HG03103 (cell line): Measurements from ENCODE around the gene IRF2BPL.

ENCODE experiments used
- ATAC-seq: cut with Tn5 transposase; IDR thresholded peaks from one replicate; pipeline ENCODE4 v1.9.1; 2021; ENCODE audit warnings: low read depth; ENCODE audit not compliant: unreplicated experiment

IRF2BPL gene

GRCh38 chr14:77055306-77055705, 26.8 kb upstream of the IRF2BPL start:
- ATAC-seq = no peak

GRCh38 chr14:77053046-77053841, 24.7 kb upstream of the IRF2BPL start:
- ATAC-seq = no peak

GRCh38 chr14:77052281-77053044, 24.0 kb upstream of the IRF2BPL start:
- no peak for ATAC-seq

- no peak for ATAC-seq
Measured at GRCh38 chr14:77051116-77051515, 22.6 kb upstream of the IRF2BPL start.

GRCh38 chr14:77046721-77047120, 18.2 kb upstream of the IRF2BPL start:
- ATAC-seq = no peak

- ATAC-seq = no peak
Measured at GRCh38 chr14:77045238-77046162, 17.0 kb upstream of the IRF2BPL start.

- no peak for ATAC-seq
Measured at GRCh38 chr14:77044783-77045237, 16.3 kb upstream of the IRF2BPL start.

GRCh38 chr14:77043984-77044485, 15.5 kb upstream of the IRF2BPL start:
- ATAC-seq = no peak

- ATAC-seq = no peak
Measured at GRCh38 chr14:77043177-77043983, 14.9 kb upstream of the IRF2BPL start.

- no peak for ATAC-seq
Measured at GRCh38 chr14:77041881-77042545, 13.5 kb upstream of the IRF2BPL start.

GRCh38 chr14:77040741-77041653, 12.5 kb upstream of the IRF2BPL start:
- peak; percentile 11 for ATAC-seq

GRCh38 chr14:77040059-77040740, 11.7 kb upstream of the IRF2BPL start:
- peak; percentile 63 for ATAC-seq

GRCh38 chr14:77039285-77040058, 11.0 kb upstream of the IRF2BPL start:
- no peak for ATAC-seq

- no peak for ATAC-seq
Measured at GRCh38 chr14:77037938-77038568, 9.5 kb upstream of the IRF2BPL start.

- ATAC-seq = no peak
Measured at GRCh38 chr14:77037215-77037937, 8.9 kb upstream of the IRF2BPL start.
